HG02759 (cell line): ENCODE data around the gene AFDN.
"Not testable (repeated sequence)": the region's sequence is repeated elsewhere in the genome, so short reads cannot be mapped to it uniquely, and the experiment has no call there.

ENCODE experiments used
- ATAC-seq: cut with Tn5 transposase; IDR thresholded peaks from one replicate; pipeline ENCODE4 v1.9.1; 2021; ENCODE audit warnings: mild to moderate bottlenecking, moderate library complexity; ENCODE audit not compliant: unreplicated experiment

Gene AFDN

GRCh38 chr6:167996424-167997199, 169.9 kb downstream of the AFDN start:
- no peak for ATAC-seq

GRCh38 chr6:167997642-167998041, 170.9 kb downstream of the AFDN start, which contains the start of gene KIF25:
Gene KIF25 (plus strand): TSS chr6:167997671. CDS start chr6:168029586, 31,915 bp downstream.
- no peak for ATAC-seq

GRCh38 chr6:167998215-167998614, 171.5 kb downstream of the AFDN start:
- no peak for ATAC-seq

- no peak for ATAC-seq
These were observed 173.7 kb downstream of the AFDN start for GRCh38 chr6:168000198-168001028.

- no peak for ATAC-seq
These were observed 174.3 kb downstream of the AFDN start for GRCh38 chr6:168001029-168001332.

- ATAC-seq, result not testable (repeated sequence)
These were observed 174.8 kb downstream of the AFDN start for GRCh38 chr6:168001514-168001913.

- ATAC-seq, result no peak
These were observed 176.1 kb downstream of the AFDN start for GRCh38 chr6:168002804-168003203.

GRCh38 chr6:168004023-168004422, 177.3 kb downstream of the AFDN start:
- no peak for ATAC-seq

GRCh38 chr6:168004945-168005344, 178.2 kb downstream of the AFDN start:
- ATAC-seq, result no peak

GRCh38 chr6:168005796-168006195, 179.1 kb downstream of the AFDN start:
- ATAC-seq, result no peak

- no peak for ATAC-seq
These were observed 181.1 kb downstream of the AFDN start for GRCh38 chr6:168007592-168008338.

GRCh38 chr6:168009331-168009730, 182.6 kb downstream of the AFDN start:
- no peak for ATAC-seq

- no peak for ATAC-seq
These were observed 184.6 kb downstream of the AFDN start for GRCh38 chr6:168011291-168011690.

GRCh38 chr6:168012431-168013249, 185.9 kb downstream of the AFDN start:
- no peak for ATAC-seq

GRCh38 chr6:168013250-168013915, 186.7 kb downstream of the AFDN start:
- no peak for ATAC-seq

GRCh38 chr6:168014428-168014827, 187.7 kb downstream of the AFDN start:
- ATAC-seq, result no peak

- no peak for ATAC-seq
These were observed 188.3 kb downstream of the AFDN start for GRCh38 chr6:168015009-168015408.

GRCh38 chr6:168015482-168016175, 188.9 kb downstream of the AFDN start:
- no peak for ATAC-seq

- ATAC-seq, result no peak
These were observed 189.5 kb downstream of the AFDN start for GRCh38 chr6:168016176-168016620.
